ENCODE data around the gene MRPL24. TPM values are rescaled to one million over a fixed set of nuclear protein-coding genes. Genes with fewer than 3 reads are reported as not detected.

The MRPL24 gene
- total and polyA plus RNA-seq, 9 of the 15 experiments (the other 6 are each of a cell fraction or from before 2014, with no cell fraction given): 74.3 to 267 (median 113) TPM

GRCh38 chr1:156767879-156768604 lies 27.2 kb upstream of the MRPL24 start (continued):
- peak; percentile 79 for TF ChIP-seq NKRF (IDR thresholded peaks at IDR 0.05; ENCODE audit: borderline replicate concordance)
- peak in 1 of 2 experiments; percentile 44; a peak in 1 of 4 replicates for TF ChIP-seq FOXA3 (CRISPR knock-in tag; conservative IDR thresholded peaks at IDR 0.05 in 1 of 2, IDR thresholded peaks at IDR 0.05 in 1 of 2)
- TF ChIP-seq FOXP1 (CRISPR knock-in tag; IDR thresholded peaks at IDR 0.05): peak; percentile 35; the same call in 1 of the 2 replicates
- TF ChIP-seq PHF8 (IDR thresholded peaks at IDR 0.05; ENCODE audit: borderline replicate concordance, low read length): peak; percentile 67; the same call in 1 of the 2 replicates
- no peak for TF ChIP-seq BCLAF1 (IDR thresholded peaks at IDR 0.05; ENCODE audit: borderline replicate concordance in 1 of 2, control insufficient read depth in 1 of 2, low read depth in 2 of 2, low read length in 1 of 2)
- TF ChIP-seq PKNOX1 (IDR thresholded peaks at IDR 0.05): peak; percentile 66
- TF ChIP-seq CEBPB (tag; IDR thresholded peaks at IDR 0.05): 0 out of 2 replicates have a peak, but pooled peaks have one; percentile 6
- 0 out of 2 replicates have a peak, but pooled peaks have one; percentile 7 for TF ChIP-seq ZNF431 (CRISPR knock-in tag; IDR thresholded peaks at IDR 0.05)
- TF ChIP-seq RB1 (IDR thresholded peaks at IDR 0.05; ENCODE audit: low read depth): no peak
- peak; percentile 51; the same call in 1 of the 2 replicates for TF ChIP-seq ATF3 (IDR thresholded peaks at IDR 0.05)
- TF ChIP-seq ATF3 (CRISPR knock-in tag; conservative IDR thresholded peaks at IDR 0.05): no peak
- TF ChIP-seq ZNF511 (CRISPR knock-in tag; IDR thresholded peaks at IDR 0.05): 0 out of 2 replicates have a peak, but pooled peaks have one; percentile 9
- 0 out of 2 replicates have a peak, but pooled peaks have one; percentile 15 for TF ChIP-seq ZNF592 (IDR thresholded peaks at IDR 0.05)
